GM18511 (cell line): Measurements from ENCODE around the gene FUNDC2.
"Not testable (repeated sequence)": the region's sequence is repeated elsewhere in the genome, so short reads cannot be mapped to it uniquely, and the experiment has no call there.

Experiments
- ATAC-seq: cut with Tn5 transposase; IDR thresholded peaks from one replicate; pipeline ENCODE4 v1.9.1; 2021; ENCODE audit warnings: mild to moderate bottlenecking, moderate library complexity; ENCODE audit not compliant: unreplicated experiment

FUNDC2 gene

GRCh38 chrX:155026727-155027508, at the start of gene FUNDC2:
FUNDC2 (plus strand) TSS chrX:155026844; CDS start chrX:155026939, 95 bp downstream.
- ATAC-seq, result peak; percentile 89

- ATAC-seq, result no peak
These were observed 47.0 kb upstream of the FUNDC2 start for GRCh38 chrX:154979629-154980028.

DNA sequence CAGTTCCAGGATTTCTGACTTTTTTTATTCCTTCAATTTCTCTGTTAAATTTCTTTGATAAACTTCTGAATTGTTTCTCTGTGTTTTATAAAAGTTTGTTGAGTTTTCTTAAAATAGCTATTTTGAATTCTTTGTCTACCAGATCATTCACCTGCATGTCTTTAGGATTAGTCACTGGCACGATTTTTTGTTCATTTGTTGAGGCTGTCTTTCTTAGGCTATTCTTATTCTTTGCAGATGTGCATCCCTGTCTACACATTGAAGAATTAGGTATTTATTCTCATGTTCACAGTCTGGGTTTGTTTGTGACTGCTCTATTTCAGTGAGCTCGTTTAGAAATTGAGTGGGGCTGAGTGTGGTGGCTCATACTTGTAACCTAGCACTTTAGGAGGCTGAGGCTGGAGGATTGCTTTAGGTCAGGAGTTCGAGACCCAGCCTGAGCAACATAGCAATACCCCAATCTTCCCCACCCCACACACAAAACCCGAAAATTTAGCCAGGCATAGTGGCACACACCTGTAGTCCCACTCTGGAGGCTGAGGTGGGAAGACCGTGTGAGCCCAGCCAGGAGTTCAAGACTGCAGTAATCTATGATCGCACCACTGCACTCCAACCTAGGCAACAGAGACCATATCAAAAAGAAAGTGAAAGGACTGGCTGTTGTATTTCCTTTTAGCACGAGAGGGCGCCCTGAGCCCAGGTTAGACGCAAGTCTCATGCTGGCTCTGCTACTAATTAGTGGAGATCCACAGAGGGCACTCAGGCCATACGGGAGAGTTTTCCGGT, 46.1 kb upstream of the FUNDC2 start:
- peak; percentile 98 for ATAC-seq

- ATAC-seq, result peak; percentile 39
These were observed 45.6 kb upstream of the FUNDC2 start for GRCh38 chrX:154981116-154981411.

DNA sequence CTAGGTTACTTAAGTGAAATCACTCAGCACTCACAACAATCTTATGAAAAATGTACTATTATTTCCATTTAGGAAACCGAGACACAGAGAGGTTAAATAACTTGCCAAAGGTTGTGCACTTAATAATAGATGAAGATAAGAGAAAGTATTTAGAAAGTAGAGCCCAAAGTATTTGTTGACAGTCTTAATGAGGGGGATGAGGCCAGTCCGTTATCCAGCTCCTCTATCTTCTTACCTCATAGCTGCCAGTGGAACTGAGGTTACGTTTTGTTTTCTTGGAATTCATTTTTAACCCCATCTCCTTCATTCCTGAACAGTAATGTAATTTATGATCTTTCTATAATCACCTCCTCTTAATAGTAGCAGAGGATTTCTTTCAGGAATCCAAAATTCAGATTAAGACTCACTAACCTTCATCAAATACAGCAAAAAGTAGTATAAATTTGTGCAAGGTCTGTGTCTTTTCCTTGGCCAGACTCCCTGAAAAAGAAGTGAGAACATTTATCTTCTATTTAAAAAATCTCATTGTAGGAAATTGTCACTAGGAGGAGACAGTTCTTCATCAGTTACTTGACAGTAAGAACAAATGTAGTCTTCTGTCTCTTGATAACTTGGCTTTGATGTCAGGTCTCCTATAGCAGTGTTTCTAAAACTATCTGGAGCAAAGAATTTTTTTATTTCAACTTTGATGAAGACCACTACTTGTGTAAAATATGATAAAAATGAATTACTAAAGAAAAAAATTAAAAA, 39.6 kb upstream of the FUNDC2 start:
- ATAC-seq, result no peak

- ATAC-seq, result no peak
These were observed 38.7 kb upstream of the FUNDC2 start for GRCh38 chrX:154987940-154988339.

GRCh38 chrX:154988719-154989118, 37.9 kb upstream of the FUNDC2 start:
- ATAC-seq, result no peak

DNA sequence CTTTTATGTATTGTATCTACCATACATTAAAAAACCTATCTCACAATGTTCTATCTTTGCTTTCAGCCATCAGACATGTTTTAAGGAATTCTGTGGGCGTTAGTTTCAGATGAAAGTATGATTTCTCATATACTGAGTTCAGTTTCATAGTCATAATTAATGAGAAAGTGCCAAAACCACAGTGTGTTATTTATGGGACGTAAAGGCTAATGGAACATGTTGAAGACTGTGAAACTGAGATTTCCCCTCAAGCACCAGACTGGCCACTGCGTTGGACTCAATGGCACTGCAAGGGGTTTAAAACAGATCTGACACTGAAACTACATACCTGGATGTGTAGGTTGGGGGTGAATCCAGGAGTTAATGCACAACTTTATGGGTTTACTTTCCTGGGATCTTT, 36.1 kb upstream of the FUNDC2 start:
- peak; percentile 73 for ATAC-seq

DNA sequence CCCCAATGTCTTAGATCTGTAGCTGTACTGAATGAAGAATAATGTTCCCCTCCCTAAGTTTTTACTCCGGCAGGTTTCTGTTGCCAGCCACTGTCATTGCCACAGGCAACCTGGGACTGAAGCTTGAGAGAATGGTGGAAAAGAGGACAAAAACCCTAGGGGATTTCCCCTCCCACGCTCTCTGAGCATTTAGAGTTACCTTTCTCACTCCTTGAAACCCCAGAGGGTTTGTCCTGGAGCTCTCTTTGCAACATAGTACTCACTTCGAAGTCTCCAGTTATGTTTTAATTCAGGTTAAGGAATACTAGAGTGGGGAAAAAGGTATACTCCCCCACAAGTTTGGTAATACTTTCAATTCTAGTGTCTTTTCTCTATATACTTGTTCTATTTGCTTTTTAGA, 35.6 kb upstream of the FUNDC2 start:
- ATAC-seq, result peak; percentile 39

- ATAC-seq, result no peak
These were observed 35.2 kb upstream of the FUNDC2 start for GRCh38 chrX:154991476-154991875.

DNA sequence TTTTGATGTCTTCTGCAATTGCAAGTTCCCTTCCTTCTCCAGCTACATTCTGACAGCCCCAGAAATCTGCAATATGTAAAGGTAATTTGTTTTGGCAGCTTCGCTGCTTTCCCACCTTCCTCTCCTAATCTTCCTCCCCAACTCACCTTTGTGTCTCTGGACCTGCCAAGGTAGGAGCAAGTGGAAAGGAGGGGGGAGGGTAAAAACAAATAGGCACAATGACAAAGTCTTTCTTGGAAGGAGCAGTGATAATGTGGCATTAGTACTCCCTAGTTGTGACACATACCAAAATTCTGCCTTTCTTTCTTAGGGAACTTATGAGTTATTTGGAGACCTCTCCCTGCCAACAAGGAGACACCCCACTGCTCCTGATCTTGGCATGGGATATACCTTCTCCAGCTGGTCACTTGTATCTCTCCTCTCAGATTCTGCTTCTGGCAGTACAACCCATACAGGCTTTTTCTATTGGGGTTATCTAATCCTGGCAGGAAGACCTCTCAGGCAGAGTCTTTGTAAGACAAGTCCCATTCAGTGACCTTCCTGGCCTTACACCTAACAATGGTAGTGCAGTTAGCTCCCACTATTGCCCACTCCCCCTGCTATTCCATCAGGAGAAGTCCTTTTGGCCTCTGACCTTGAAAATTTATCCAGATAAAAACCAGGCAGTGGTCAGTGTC, 28.3 kb upstream of the FUNDC2 start:
- ATAC-seq, result no peak

DNA sequence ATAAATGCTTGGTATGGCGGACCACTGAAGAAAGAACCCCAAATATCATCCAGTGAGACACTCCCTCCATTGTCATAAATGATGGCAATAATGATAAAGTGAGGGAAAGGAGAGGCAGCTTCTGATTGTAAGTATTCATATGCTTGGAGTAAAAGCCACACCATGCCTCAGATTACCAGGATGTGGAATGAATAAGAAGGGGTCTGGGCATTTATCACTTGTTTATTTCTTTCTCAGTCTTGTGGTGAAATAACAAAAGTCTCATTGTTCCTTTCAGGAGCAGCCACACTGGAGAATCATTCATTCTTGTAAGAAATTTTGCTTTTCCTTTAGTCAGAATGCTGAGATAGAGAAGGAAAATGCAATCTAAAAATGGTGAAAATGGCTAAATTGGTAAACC, 25.8 kb upstream of the FUNDC2 start:
- no peak for ATAC-seq

GRCh38 chrX:155001873-155002272, 24.8 kb upstream of the FUNDC2 start:
- no peak for ATAC-seq

DNA sequence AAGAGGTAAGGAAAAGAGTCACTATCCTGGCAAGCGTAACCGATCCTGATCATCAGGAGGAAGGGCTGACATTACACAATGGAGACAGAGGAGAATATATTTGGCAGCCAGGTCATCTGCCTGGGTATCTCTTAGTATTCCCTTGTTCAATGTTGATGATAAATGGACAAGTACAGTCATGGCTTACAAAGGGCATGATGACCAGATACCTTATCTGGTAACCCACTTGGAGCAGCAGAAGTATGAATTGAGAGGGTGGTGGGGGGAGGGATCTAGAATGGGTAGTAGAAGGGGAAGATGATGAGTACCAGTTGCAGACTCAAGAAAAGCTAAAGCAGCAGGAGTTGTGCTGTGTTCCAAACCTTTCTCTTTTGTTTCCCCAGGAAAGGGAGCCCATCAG, 21.5 kb upstream of the FUNDC2 start:
- ATAC-seq, result no peak

- not testable (repeated sequence) for ATAC-seq
These were observed 20.3 kb upstream of the FUNDC2 start for GRCh38 chrX:155006379-155006778.

DNA sequence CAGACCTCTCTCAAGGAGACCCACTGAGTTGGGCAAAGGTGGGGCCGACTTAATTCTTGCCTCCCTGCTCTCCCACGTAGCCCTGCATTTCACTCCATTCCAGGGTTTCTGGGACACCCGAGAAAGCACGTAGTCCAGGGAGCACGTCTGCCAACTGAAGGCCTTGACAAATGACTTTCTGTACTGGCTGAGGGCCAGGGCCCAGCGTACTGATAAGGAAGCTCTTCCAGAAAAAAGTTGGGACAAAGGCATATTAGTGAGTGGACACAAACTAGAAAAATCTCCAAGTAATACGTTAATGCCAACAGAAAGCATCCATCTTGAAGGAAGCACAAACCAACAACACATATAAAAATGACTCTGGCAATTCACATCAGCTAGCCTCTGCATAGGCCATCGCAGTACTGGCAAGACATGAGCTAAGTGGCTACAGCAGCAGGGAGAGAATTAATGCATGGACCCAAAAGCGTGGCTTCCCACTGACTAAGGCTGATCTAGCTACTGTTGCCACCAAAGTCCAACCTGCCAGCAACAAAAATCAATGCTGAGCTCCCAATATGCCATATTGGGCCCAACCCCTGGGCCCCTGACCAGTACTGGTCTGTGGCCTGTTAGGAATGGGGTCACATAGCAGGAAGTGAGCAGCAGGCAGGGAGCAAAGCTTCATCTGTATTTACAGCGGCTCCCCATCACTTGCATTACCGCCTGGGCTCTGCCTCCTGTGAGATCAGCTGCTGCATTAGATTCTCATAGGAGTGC, 19.6 kb upstream of the FUNDC2 start:
- not testable (repeated sequence) for ATAC-seq

- not testable (repeated sequence) for ATAC-seq
These were observed 18.1 kb upstream of the FUNDC2 start for GRCh38 chrX:155008578-155008977.

- no peak for ATAC-seq
These were observed 16.6 kb upstream of the FUNDC2 start for GRCh38 chrX:155009994-155010472.

- no peak for ATAC-seq
These were observed 6.1 kb upstream of the FUNDC2 start for GRCh38 chrX:155020591-155020990.

- no peak for ATAC-seq
These were observed 4.1 kb upstream of the FUNDC2 start, which contains the start of gene F8 for GRCh38 chrX:155022585-155022984. F8 (minus strand) TSS chrX:155022723; CDS start chrX:155022552, 171 bp downstream.
